ENCODE data around the gene OAT.

GRCh38 chr10:124379609-124380193 lies 39.0 kb downstream of the OAT start:
- TF ChIP-seq JUND (IDR thresholded peaks at IDR 0.05) (no peak), CTCF (IDR thresholded peaks at IDR 0.05) (no peak), RAD21 (IDR thresholded peaks at IDR 0.05; ENCODE audit: low read length) (no peak), RFX5 (IDR thresholded peaks at IDR 0.05; ENCODE audit: low read length) (no peak), EP300 (IDR thresholded peaks at IDR 0.05; ENCODE audit: borderline replicate concordance in 1 of 2, low read depth in 1 of 2, low read length in 1 of 2) (no peak), POLR2AphosphoS5 (IDR thresholded peaks at IDR 0.05; ENCODE audit: low read depth, low read length) (no peak)

All from SK-N-SH (cell line).